Calu3 (cell line): ENCODE data around the gene AGBL5. TPM values are rescaled to one million over a fixed set of nuclear protein-coding genes. Genes with fewer than 3 reads are reported as not detected.

Experiments used
- BruUV-seq: library from RNA; stranded (reverse); fragments of 400-500 nt; replicated peaks from 2 replicates; lab custom pipeline; 2021; lab: Mats Ljungman, UMichigan
- CTCF ChIA-PET: fragments of 300-600 bp; sonication (Branson Sonifier 250); formaldehyde crosslinking; loops from one replicate; lab custom pipeline; 2022; ENCODE audit warnings: antibody characterized with exemption; lab: Charles Lee
- DNase-seq: peaks from one replicate; pipeline ENCODE4 v3.0.0; 2022
- H3K27ac Mint-ChIP-seq: one replicate; pipeline ENCODE4 v1.8.0; 2022; ENCODE audit warnings: mixed read lengths; ENCODE audit not compliant: unreplicated experiment
- H3K27me3 Mint-ChIP-seq: one replicate; pipeline ENCODE4 v1.8.0; 2022; ENCODE audit warnings: mixed read lengths; ENCODE audit not compliant: unreplicated experiment
- H3K36me3 Mint-ChIP-seq: one replicate; pipeline ENCODE4 v1.8.0; 2022; ENCODE audit warnings: mild to moderate bottlenecking, moderate library complexity, mixed read lengths; ENCODE audit not compliant: insufficient read depth, unreplicated experiment
- H3K4me1 Mint-ChIP-seq: one replicate; pipeline ENCODE4 v1.8.0; 2022; ENCODE audit warnings: mild to moderate bottlenecking, low read depth, mixed read lengths; ENCODE audit not compliant: unreplicated experiment
- H3K4me3 Mint-ChIP-seq: one replicate; pipeline ENCODE4 v1.8.0; 2022; ENCODE audit warnings: mild to moderate bottlenecking, low read depth, moderate library complexity, mixed read lengths; ENCODE audit not compliant: unreplicated experiment
- H3K9me3 Mint-ChIP-seq: one replicate; pipeline ENCODE4 v1.8.0; 2022; ENCODE audit warnings: low read depth, mixed read lengths; ENCODE audit not compliant: unreplicated experiment
- CTCF ChIP-seq: fragments of 200-600 bp; IDR thresholded peaks from one replicate; pipeline ENCODE4 v1.8.0; 2022; ENCODE audit warnings: antibody characterized with exemption; ENCODE audit not compliant: unreplicated experiment
- intact Hi-C: fragments of 100-400 bp; cut with micrococcal nuclease; formaldehyde crosslinking; loops from one replicate; pipeline ENCODE4 v1.10.0; 2022; ENCODE audit not compliant: unreplicated experiment
- total RNA-seq: library from RNA; stranded (reverse); gene quantifications from 2 replicates; pipeline ENCODE4 v1.2.3, GENCODE V29; 2022

The AGBL5 gene
- total RNA-seq, 1 experiment from 2014 or later, result 25.2 TPM

- BruUV-seq, result no TSS peak
- H3K4me3 Mint-ChIP-seq, result peak overlapping the region; percentile 82
- no peaks in the 10 kb centered on the region for H3K9me3 Mint-ChIP-seq
- CTCF ChIA-PET, result interaction anchor here (0.6 to 1.4 kb wide), 2 partner anchors 13 to 209 kb away, joined by 4 read pairs; no protein-coding TSS in a partner anchor
- intact Hi-C loops, result no loop called here
- no peak for TF ChIP-seq CTCF
- no peaks in the 10 kb centered on the region for H3K27me3 Mint-ChIP-seq
- peaks cover 25% of the 10 kb centered on the region for H3K36me3 Mint-ChIP-seq
- H3K27ac Mint-ChIP-seq, result no peak overlapping the region
- peaks cover 20% of the 10 kb centered on the region for H3K4me1 Mint-ChIP-seq
- no peak for DNase-seq
Observed at GRCh38 chr2:27084297-27085061, 33.0 kb downstream of the AGBL5 start.

- CTCF ChIA-PET, result interaction anchor here (1.0 to 2.7 kb wide), 2 partner anchors 123 to 239 kb away, joined by 3 to 10 read pairs; no protein-coding TSS in a partner anchor
- no TSS peak for BruUV-seq
- Mint-ChIP-seq H3K4me1 (peaks cover 20% of the 10 kb centered on the region), H3K27ac (no peak overlapping the region), H3K27me3 (no peaks in the 10 kb centered on the region), H3K9me3 (no peaks in the 10 kb centered on the region), H3K36me3 (peaks cover 25% of the 10 kb centered on the region), H3K4me3 (peak overlapping the region; percentile 82)
- no peak for TF ChIP-seq CTCF
- intact Hi-C loops, result no loop called here
- no peak for DNase-seq
Observed at GRCh38 chr2:27085062-27085672, 33.7 kb downstream of the AGBL5 start.

GRCh38 chr2:27085673-27086089, 34.2 kb downstream of the AGBL5 start:
- BruUV-seq, result no TSS peak
- peaks cover 17% of the 10 kb centered on the region for H3K4me1 Mint-ChIP-seq
- CTCF ChIA-PET, result interaction anchor here (1.0 to 2.7 kb wide), 2 partner anchors 124 to 239 kb away, joined by 3 to 10 read pairs; no protein-coding TSS in a partner anchor
- H3K27ac Mint-ChIP-seq, result no peak overlapping the region
- TF ChIP-seq CTCF, result no peak
- no peaks in the 10 kb centered on the region for H3K27me3 Mint-ChIP-seq
- peaks cover 25% of the 10 kb centered on the region for H3K36me3 Mint-ChIP-seq
- H3K9me3 Mint-ChIP-seq, result no peaks in the 10 kb centered on the region
- intact Hi-C loops, result no loop called here
- H3K4me3 Mint-ChIP-seq, result peak overlapping the region; percentile 82
- peak; percentile 61 for DNase-seq

GRCh38 chr2:27086090-27086723, 34.7 kb downstream of the AGBL5 start:
- peak overlapping the region; percentile 82 for H3K4me3 Mint-ChIP-seq
- no peaks in the 10 kb centered on the region for H3K9me3 Mint-ChIP-seq
- H3K36me3 Mint-ChIP-seq, result peaks cover 25% of the 10 kb centered on the region
- TF ChIP-seq CTCF, result peak; percentile 93
- peaks cover 12% of the 10 kb centered on the region for H3K4me1 Mint-ChIP-seq
- CTCF ChIA-PET, result interaction anchor here (1.0 to 2.7 kb wide), 6 partner anchors 69 to 240 kb away, joined by 3 to 10 read pairs (median 4); partner anchors contain the start of gene CAD
- peak; percentile 98 for DNase-seq
- peak overlapping the region; percentile 44 for H3K27ac Mint-ChIP-seq
- H3K27me3 Mint-ChIP-seq, result no peaks in the 10 kb centered on the region
- intact Hi-C loops, result no loop called here
- no TSS peak for BruUV-seq
